ENCODE data around the gene OR5D14.

Gene OR5D14

GRCh38 chr11:55795256-55795655, at the start of gene OR5D14:
TSS of gene OR5D14 (plus strand) at chr11:55795556. CDS start at chr11:55795556, 0 bp downstream.
- no peak for TF ChIP-seq CTCF (IDR thresholded peaks at IDR 0.05; ENCODE audit: low read depth, low read length, missing control alignments)
- in situ Hi-C loops (cut with HindIII; ENCODE audit: low sequenced_read_pairs): no loop called here
- DNase-seq (ENCODE audit: low read depth): no peak

GRCh38 chr11:55773138-55773537, 22.2 kb upstream of the OR5D14 start, which contains the start of gene OR5D13:
TSS of gene OR5D13 (plus strand) at chr11:55773438. CDS start at chr11:55773438, 0 bp downstream.
- H3K4me3 ChIP-seq (ENCODE audit: low read depth, low read length): no peak within 1 kb of the TSS
- in situ Hi-C loops (cut with HindIII; ENCODE audit: low sequenced_read_pairs): no loop called here
- no peak for TF ChIP-seq CTCF (IDR thresholded peaks at IDR 0.05; ENCODE audit: low read depth, low read length, missing control alignments)
- DNase-seq (ENCODE audit: low read depth): no peak

More at GRCh38 chr11:55795256-55795655, at the start of gene OR5D14:
- H3K4me3 ChIP-seq (ENCODE audit: low read depth, low read length): no peak within 1 kb of the TSS

- in situ Hi-C loops (cut with HindIII; ENCODE audit: low sequenced_read_pairs): no loop called here
- TF ChIP-seq CTCF (IDR thresholded peaks at IDR 0.05; ENCODE audit: low read depth, low read length, missing control alignments): no peak
- H3K4me3 ChIP-seq (ENCODE audit: low read depth, low read length): no peak overlapping the region
- DNase-seq (ENCODE audit: low read depth): no peak
These were observed 3.8 kb upstream of the OR5D14 start for GRCh38 chr11:55791606-55792005.

GRCh38 chr11:55793321-55793720, 2.0 kb upstream of the OR5D14 start:
- DNase-seq (ENCODE audit: low read depth): no peak
- in situ Hi-C loops (cut with HindIII; ENCODE audit: low sequenced_read_pairs): no loop called here
- no peak overlapping the region for H3K4me3 ChIP-seq (ENCODE audit: low read depth, low read length)

GRCh38 chr11:55806248-55806647, 10.9 kb downstream of the OR5D14 start:
- in situ Hi-C loops (cut with HindIII; ENCODE audit: low sequenced_read_pairs): no loop called here

More at GRCh38 chr11:55793321-55793720, 2.0 kb upstream of the OR5D14 start:
- TF ChIP-seq CTCF (IDR thresholded peaks at IDR 0.05; ENCODE audit: low read depth, low read length, missing control alignments): no peak

GRCh38 chr11:55811067-55811466, 15.7 kb downstream of the OR5D14 start, which contains the start of gene OR5L1:
TSS of gene OR5L1 (plus strand) at chr11:55811367. CDS start at chr11:55811467, 100 bp downstream.
- no peak for DNase-seq (ENCODE audit: low read depth)
- no peak for TF ChIP-seq CTCF (IDR thresholded peaks at IDR 0.05; ENCODE audit: low read depth, low read length, missing control alignments)
- no peak within 1 kb of the TSS for H3K4me3 ChIP-seq (ENCODE audit: low read depth, low read length)
- in situ Hi-C loops (cut with HindIII; ENCODE audit: low sequenced_read_pairs): no loop called here

More at GRCh38 chr11:55806248-55806647, 10.9 kb downstream of the OR5D14 start:
- no peak for DNase-seq (ENCODE audit: low read depth)
- TF ChIP-seq CTCF (IDR thresholded peaks at IDR 0.05; ENCODE audit: low read depth, low read length, missing control alignments): no peak
- no peak overlapping the region for H3K4me3 ChIP-seq (ENCODE audit: low read depth, low read length)

Data from astrocyte of the cerebellum (primary cell).